Left forelimb (tissue), 1 donor: Measurements from ENCODE around the gene LMOD1.
"Not testable (repeated sequence)": the region's sequence is repeated elsewhere in the genome, so short reads cannot be mapped to it uniquely, and the experiment has no call there.

Source experiments
- DNase-seq: peaks from one replicate; pipeline ENCODE4 v3.0.0-alpha.2; 2018; ENCODE audit warnings: low spot score

LMOD1 gene

GRCh38 chr1:201947697-201948008 is 1.3 kb upstream of the LMOD1 start:
- no peak for DNase-seq

- no peak for DNase-seq
Measured at GRCh38 chr1:201945863-201946223, 505 bp downstream of the LMOD1 start.

- DNase-seq: no peak
Measured at GRCh38 chr1:201945157-201945556, 1.2 kb downstream of the LMOD1 start.

- DNase-seq: no peak
Measured at GRCh38 chr1:201944639-201945038, 1.7 kb downstream of the LMOD1 start.

GRCh38 chr1:201944002-201944401 is 2.3 kb downstream of the LMOD1 start:
- DNase-seq: no peak

GRCh38 chr1:201942129-201942495 is 4.2 kb downstream of the LMOD1 start:
- DNase-seq: no peak

GRCh38 chr1:201941420-201942128 is 4.8 kb downstream of the LMOD1 start:
- DNase-seq: no peak

- DNase-seq: not testable (repeated sequence)
Measured at GRCh38 chr1:201940316-201940715, 6.0 kb downstream of the LMOD1 start.

- DNase-seq: no peak
Measured at GRCh38 chr1:201939574-201939973, 6.8 kb downstream of the LMOD1 start.

- no peak for DNase-seq
Measured at GRCh38 chr1:201939148-201939547, 7.2 kb downstream of the LMOD1 start.

GRCh38 chr1:201938440-201939035 is 7.8 kb downstream of the LMOD1 start:
- no peak for DNase-seq

GRCh38 chr1:201937624-201938213 is 8.6 kb downstream of the LMOD1 start:
- no peak for DNase-seq

- DNase-seq: no peak
Measured at GRCh38 chr1:201933840-201934430, 12.4 kb downstream of the LMOD1 start.

GRCh38 chr1:201930803-201931202 is 15.5 kb downstream of the LMOD1 start:
- no peak for DNase-seq

GRCh38 chr1:201930137-201930536 is 16.2 kb downstream of the LMOD1 start:
- DNase-seq: no peak

GRCh38 chr1:201928266-201928665 is 18.1 kb downstream of the LMOD1 start:
- no peak for DNase-seq

- no peak for DNase-seq
Measured at GRCh38 chr1:201925981-201926645, 20.2 kb downstream of the LMOD1 start.

- DNase-seq: no peak
Measured at GRCh38 chr1:201925301-201925567, 21.1 kb downstream of the LMOD1 start.

GRCh38 chr1:201921952-201922558 is 24.3 kb downstream of the LMOD1 start:
- DNase-seq: no peak

- no peak for DNase-seq
Measured at GRCh38 chr1:201918343-201918742, 28.0 kb downstream of the LMOD1 start.

GRCh38 chr1:201917362-201918033 is 28.9 kb downstream of the LMOD1 start:
- DNase-seq: no peak

- DNase-seq: no peak
Measured at GRCh38 chr1:201916649-201917249, 29.6 kb downstream of the LMOD1 start.
